Raji (cell line): ENCODE measurements around the gene TXNDC16.

Experiments used
- POLR2A ChIP-seq: IDR thresholded peaks from 2 replicates; pipeline ENCODE4 v1.6.1; 2011; ENCODE audit warnings: low read depth, low read length, control low read depth; ENCODE audit not compliant: insufficient read depth

The TXNDC16 gene

DNA sequence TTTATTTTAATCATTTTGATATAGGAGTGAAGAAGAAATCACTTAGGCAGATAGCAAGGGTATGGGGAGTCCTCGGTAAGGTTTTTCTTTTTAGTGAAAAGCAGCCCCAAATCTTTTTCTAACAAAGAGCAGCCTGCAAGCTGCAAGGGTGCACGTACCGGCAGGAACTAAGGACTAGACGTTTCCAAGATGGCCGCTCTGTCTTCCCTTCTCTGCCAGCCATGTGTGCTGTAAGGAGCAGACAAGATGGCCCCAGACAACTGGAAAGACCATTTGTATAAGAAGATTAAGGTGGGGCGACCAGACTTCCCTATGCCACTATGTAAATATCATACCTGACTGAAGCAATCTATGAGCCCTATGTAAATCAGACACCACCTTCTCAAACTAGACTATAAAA lies 79.6 kb downstream of the TXNDC16 start:
- TF ChIP-seq POLR2A = no peak

DNA sequence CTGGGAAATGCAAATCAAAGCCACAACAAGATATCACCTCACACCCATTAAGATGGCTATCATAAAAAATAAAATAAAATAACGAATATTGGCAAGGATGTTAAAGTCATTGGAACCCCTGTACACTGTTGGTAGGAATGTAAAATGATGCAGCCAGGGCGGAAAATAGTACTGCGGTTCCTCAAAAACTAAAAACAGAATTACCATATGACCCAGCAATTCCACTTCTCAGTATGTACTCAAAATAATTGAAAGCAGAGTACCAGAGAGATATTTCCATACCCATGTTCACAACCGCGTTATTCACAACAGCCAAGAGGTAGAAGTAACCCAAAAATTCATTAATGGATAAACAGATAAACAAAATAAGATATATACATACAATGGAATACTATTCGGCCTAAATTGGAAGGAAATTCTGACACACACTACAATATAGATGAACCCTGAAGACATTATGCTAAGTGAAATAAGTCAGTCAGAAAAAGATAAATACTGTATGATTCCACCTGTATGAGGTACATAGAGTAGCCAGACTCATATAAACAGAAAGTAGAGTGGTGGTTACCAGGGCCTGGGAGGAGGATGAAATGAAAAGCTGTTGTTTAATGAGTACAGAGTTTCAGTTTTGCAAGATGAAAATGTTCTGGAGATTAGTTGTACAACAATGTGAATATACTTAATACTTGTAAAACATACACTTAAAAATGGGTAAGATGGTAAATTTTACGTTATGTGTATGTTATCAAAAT lies 84.6 kb downstream of the TXNDC16 start:
- TF ChIP-seq POLR2A = no peak

DNA sequence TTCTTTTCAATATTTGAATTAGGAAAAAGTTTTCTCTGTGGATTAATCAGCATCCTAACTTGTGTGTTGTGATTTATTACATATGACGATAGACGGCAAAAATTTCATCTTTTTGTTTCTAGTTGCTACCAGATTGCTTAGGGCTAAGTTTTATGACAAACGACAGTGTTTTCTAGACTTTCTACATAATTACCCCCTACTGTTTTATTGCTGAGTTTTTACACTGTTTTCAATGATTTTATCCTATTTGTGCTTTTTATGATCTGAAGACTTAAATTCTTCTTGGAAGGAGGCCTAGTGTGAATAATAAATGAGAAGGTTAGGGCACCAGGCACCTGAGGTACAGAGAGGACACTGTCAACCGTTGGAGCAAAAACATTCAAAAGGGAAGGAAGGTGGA lies 88.1 kb downstream of the TXNDC16 start:
- no peak for TF ChIP-seq POLR2A

- TF ChIP-seq POLR2A = no peak
Measured at GRCh38 chr14:52463375-52463774, 88.9 kb downstream of the TXNDC16 start.

DNA sequence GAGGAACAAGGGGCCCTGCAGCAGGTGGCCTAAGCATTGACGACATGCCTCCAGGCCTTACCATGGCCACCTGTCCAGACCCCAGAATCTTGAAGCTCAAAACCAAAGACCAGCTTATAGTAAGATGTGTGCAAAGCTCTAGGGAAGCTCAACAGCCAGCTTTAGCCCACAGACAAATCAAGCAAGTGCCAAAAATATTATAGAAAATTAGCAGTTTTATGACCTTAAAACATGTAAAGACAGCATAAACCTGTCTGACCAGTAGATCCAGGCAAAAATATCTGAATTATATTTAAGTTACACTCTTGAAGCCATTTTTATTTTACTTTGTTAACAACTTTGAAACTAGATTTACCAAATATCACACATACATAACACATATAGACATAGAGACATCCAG lies 90.6 kb downstream of the TXNDC16 start:
- TF ChIP-seq POLR2A = no peak

GRCh38 chr14:52458721-52459085 lies 93.6 kb downstream of the TXNDC16 start:
- TF ChIP-seq POLR2A = no peak

- TF ChIP-seq POLR2A = no peak
Measured at GRCh38 chr14:52457411-52457810, 94.9 kb downstream of the TXNDC16 start.

DNA sequence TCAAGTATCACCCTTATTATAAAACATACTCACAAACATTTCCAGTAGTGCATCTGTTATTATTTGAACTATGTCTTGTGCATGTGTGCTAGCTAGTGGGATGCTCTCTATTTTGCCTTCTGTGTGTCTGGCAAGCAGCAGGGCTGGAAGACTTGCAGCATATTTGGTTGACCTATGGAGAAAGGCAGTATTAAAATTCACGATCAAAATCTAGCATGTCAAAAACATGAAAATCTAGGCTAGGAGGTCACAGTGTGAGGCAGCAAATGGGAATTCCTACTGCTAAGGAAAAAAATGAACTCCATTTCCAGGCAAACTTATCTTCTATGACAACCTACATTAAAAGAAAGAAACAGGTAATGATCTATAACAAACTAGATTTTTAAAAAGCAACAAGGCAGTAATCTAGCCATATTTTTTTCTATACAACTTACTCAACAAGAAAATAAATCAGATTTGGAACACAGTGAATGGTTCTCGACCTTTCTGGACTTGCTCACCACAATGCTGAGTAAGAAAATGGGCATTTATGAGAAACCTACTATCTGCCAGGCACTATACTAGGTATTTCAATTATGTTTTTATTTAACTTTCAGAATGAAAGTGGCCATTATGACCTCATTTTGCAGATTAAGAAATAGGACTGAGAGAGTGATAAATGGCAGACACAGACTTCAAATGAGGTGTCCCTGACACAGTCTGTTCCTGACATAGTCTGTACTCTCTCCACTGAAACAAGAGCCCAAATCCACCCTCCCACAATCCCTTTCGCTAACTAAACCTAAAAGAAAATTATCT lies 96.8 kb downstream of the TXNDC16 start:
- no peak for TF ChIP-seq POLR2A

DNA sequence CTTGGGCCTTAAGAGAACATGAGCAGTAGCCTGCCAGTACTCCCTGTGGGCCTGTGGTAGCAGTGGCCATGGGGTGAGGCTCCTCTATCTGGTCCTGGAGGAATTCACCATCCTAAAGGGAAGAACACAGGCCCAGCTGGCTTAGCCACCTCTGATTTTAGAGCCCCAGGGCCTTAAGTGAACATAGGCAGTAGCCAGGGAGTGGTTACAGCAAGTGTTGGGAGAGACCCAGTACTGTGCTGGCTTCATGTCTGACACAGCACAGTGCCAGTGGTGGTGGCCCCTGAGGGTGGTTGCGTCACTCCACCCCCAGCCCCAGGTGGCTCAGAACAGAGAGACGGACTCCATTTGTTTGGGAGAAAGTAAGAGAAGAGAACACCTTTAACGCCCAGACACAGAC lies 105.1 kb downstream of the TXNDC16 start:
- TF ChIP-seq POLR2A = no peak

DNA sequence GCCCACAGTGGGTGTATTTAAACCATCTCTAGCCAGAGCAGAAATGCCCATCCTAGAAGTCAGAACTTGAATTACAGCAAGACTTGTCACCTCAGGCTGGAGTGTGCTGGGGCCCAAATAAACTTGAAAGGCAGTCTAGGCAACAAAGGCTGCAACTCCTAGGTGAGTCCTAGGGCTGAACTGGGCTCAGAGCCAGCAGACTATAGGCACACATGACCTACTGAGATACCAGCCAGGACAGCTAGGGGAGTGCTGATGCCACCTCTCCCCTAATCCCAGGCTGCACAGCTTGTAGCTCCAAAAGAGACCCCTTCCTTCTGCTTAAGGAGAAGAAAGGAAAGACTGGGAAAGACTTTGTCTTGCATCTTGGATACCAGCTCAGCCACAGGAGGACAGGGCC lies 106.0 kb downstream of the TXNDC16 start:
- TF ChIP-seq POLR2A = no peak

DNA sequence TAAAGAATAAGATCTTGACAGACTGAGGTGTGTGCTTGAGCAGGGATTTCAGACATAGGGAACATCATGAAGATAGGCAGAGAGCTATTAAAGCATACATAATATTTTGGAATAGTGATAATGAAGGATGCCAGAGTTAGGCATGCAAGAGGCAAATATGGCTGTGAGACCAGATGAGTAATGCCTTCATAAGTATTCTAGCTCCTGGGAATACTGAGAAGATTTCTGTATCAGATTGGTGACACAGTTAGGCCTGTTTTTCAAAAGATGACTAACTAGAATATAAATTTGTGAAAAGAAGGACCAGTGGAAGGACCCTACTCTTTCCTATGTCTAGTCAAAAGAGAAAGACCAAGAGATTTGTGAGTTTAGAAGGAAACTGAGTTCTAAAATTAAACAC lies 108.8 kb downstream of the TXNDC16 start:
- TF ChIP-seq POLR2A = no peak

DNA sequence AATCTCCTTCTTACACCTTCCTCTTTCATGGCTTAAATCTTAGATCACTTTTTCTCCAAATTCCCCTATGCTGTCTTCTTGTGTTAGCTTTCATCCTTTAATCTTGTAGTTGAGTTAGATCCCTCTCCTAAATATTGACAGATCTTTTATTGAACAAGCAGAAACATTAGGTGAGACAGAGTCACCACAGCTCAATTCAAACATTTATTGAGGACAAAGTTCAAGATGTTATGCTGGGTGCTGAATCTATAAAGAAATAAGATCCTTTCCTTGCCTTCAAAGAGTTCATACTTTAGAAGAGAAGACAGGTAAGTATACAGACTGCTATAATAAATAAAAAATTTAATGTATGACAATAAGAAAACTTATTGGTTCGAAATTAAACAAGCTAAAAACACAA lies 109.7 kb downstream of the TXNDC16 start:
- TF ChIP-seq POLR2A = no peak

DNA sequence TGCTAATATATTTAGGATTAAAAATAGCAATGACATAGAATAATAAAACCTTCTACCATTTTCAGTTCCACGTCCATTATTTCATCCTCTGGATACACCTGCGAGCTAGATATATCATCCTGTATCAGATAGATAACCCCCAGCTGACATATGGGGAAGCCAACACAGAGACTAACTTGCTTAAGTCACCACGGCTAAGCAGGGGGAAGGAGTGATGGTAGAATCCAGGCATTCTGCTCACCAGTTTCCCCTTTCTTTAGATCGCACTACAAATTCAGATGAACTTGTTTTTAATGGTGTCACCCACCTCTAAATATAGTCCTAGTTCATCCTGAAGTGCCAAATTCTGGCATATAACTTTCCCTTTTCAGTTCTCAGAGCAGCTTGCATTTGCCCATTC lies 110.1 kb downstream of the TXNDC16 start:
- no peak for TF ChIP-seq POLR2A

- TF ChIP-seq POLR2A = no peak
Measured at GRCh38 chr14:52439476-52439875, 112.8 kb downstream of the TXNDC16 start.

GRCh38 chr14:52434955-52435354 lies 117.3 kb downstream of the TXNDC16 start:
- TF ChIP-seq POLR2A = no peak

DNA sequence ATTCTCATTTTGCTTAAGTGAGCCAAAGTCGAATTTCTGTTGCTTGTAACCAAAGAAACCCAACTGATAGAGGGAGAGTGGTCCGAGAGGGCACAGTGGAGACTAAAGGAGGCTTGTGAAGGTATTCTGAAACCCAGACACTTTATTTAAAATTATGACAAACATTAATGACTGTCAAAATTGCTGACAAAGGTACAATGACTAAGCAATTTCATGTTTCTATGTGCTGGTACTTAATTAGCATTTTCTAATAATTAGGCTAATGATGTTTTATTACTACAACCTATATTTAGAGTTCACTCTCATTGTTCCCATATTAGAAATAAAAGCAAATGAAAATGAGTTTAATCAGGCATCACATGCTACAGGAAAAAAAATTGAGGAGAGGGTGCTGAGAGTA lies 121.8 kb downstream of the TXNDC16 start:
- no peak for TF ChIP-seq POLR2A

DNA sequence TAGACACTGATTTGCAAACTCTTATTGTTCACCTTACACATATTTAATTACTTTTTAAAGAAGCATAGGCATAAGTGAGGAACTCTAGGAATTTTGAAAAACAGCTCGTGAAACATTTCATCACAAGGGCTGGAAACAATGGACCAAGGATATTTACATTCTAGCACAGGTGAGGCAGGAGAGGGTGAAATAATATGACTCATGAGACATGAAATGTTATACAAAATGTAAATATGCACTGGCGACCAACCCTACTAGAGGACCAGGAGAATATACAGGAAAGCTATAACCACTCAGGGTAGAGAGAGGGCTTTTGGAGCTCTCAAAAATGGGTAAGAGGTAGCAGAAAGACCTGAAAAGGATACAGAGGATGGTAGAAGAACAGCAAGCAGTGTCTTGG lies 122.9 kb downstream of the TXNDC16 start:
- no peak for TF ChIP-seq POLR2A

DNA sequence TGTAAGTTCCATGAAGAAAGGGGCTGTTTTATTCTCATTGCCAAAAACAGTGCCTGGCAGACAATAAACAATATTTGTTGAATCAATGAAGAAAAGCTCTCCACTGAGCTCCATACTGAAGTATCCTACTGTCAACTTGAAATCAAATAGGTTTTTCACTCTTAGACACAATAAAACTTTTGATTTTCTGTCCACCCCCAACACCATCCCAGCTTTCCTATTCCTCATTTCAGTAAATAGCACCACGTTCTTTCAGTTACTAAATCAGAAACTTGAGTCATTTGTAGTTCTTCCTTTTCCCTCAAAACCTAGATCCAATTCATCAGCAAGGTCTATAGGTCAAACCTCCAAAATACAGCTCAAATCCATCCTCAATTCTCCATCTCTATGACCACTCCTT lies 124.8 kb downstream of the TXNDC16 start:
- TF ChIP-seq POLR2A = no peak
